Mesenteric fat pad (tissue), 1 donor: ENCODE data around the gene IGF2BP1. TPM values are rescaled to one million over a fixed set of nuclear protein-coding genes. Genes with fewer than 3 reads are reported as not detected.
"Not testable (repeated sequence)": the region's sequence is repeated elsewhere in the genome, so short reads cannot be mapped to it uniquely, and the experiment has no call there.

ENCODE experiments used
- DNase-seq: peaks from one replicate; pipeline ENCODE4 v3.0.0-alpha.2; 2020; ENCODE audit warnings: low spot score
- total RNA-seq: library from RNA; stranded (reverse); fragmentation: NEBNext Ultra II Directional; extraction: Animal tissue kit (Norgen Biotek cat#: 25700); gene quantifications from one replicate; pipeline ENCODE4 v1.2.1, GENCODE V29; 2021
- donor health status: DM: yes; HTN: yes; CAD: no.

IGF2BP1 gene
- total RNA-seq, 1 donor from 2014 or later = not detected

DNA sequence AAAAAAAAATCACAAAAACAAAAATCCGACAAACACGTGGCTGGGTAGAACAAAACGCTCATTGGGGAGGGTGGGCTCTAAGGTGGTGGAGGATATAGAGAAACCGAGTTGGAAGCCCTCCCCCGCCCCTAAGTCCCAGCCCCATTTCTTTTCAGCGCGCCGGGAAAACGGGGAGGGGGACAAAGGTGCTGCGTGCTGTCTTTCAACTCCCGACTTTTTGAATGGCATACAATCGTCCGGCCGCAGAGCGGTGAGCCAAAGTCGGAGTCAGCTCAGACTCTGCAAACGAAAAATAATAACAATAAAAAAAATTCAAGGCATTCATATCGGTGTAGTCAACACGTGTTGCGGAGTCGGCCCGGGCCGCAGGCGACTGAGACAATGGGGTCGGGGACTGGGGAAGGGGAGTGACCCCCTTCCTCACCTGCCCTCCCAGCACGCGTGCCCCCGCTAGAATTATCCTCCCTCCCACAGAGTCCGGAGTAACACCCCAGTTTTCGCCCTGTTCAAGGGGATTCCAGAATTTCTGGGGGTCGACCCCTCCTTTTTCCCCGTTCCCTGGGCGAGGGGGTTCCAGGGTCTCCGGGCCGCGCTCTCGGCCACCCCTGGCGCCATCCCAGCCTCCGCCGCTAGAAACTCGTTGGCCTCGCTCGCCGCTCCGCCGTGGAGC, 1.7 kb upstream of the IGF2BP1 start:
- DNase-seq = no peak

DNA sequence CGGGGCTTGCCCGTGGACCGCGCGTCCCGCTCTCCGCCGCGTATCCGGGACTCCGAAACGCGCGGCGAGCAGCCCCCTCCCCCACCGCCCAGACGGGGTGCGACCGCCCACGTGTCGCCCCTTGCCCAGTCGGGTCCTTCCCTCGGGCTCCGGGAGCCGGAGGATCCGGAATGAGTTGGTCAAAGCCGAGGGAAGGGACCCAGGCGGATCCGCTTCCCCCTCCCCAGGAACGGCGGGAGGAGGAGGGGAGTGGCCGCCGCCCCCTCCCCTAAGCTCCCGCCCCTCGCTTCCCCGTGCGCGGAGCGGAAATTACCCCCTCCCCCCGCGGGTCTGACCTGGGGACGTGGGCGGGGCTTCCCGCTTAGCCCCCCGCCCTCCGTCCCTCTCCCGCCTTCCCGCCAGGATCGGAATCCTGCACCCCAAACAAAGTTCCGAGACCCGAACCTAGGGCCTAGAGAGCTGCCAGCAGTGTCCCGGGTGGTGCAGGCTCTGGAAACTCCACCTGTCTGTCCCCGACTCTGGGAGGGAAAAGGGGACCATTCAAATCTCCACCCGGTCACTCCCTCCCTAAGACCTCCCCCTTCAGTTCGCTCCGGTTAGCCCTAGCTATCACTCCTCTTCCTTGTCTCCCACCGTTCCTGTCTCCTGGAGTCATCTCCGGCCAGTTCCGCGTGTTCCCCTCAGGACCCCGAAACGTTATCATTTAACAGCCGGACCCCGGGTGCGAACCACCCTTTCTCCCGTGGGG, 1.0 kb upstream of the IGF2BP1 start:
- DNase-seq = no peak

DNA sequence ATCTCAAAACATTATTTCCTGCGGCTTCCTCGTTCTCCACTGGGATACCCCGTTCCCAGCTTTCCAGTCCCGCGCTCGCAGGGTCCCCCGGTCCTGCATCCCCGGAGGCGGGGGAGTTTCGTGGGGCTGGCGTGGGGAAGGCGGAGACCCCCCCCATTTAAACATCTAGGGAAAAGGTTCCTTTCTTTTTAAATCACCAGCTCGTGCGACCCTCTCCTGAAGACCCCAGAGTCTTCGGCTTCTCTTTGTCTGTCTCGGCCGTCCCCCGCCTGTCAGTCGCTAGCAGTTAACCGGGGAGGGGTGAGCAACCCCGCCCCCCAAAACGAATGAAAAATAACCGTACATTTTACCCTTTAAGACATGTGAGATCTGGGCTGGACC, 473 bp upstream of the IGF2BP1 start:
- DNase-seq = no peak

DNA sequence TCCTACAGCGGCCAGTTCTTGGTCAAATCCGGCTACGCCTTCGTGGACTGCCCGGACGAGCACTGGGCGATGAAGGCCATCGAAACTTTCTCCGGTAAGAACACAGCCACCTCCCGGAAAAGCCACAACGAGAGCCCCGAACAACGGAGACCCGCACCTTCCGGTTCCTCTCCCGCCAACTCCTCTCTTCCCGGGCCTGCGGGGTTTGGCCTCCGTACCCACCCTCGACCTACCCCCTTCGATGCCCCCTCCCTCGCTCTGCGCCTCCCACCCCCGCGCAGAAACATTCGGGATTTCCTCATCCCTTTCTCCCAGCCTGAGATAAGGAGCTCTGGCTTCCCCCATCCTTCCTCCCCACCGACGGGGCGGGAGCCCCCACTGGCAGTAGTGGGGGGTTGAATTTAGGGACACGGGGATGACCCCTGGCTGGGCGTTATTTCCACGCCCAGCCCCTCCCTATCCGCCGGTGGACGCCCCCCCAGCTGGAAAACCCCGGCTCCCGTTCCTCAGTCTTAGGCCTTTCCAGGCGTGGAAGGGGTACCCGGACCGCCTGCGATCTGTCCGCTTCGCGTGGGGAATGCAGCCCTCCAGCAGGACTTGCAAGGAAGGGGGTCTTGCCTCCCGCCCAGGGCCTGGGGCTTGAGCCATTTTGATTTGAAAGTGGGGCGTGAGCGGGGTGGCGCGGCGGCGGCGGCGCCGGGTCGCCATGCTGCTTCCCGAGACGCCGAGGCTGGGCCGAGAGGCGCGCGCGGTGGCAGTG, 822 bp downstream of the IGF2BP1 start:
- DNase-seq = no peak

DNA sequence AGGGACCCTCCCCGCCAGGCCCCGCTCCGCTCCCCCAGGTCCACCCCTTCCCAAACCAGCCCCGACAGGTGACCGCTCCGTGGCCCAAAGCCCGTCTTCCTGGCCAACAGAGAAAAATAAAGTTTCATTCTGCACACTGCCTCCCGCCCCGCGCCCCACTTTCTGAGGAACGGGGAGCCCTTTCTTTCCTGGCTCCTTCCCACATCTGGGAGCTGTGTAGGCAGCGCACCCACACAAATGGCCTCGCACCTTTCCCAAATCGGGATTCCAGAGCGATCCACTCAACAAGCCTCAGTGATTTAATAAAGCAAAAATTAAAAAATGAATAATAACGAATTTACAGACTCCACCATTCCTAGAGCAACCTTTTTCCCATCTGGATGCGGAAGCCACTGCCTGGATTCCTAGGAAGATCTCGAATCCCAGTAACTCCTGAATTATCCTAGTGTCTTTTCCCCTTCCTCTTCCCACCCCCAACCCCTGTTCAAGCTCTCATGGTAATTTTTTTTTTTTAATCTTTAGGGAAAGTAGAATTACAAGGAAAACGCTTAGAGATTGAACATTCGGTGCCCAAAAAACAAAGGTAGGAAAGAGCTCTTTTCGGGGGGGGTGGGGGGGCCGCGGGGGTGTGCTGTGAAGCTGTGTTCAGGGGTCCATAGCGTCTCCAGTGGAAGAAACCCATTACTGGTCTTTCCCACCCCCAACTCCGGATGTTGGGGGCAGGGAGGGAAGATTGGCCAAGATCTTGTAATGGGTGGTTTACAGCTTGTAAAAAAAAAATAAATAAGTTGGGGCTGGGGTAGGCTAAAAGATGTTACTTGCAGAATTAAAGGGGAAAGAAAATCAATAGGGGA, 1.6 kb downstream of the IGF2BP1 start:
- no peak for DNase-seq

DNA sequence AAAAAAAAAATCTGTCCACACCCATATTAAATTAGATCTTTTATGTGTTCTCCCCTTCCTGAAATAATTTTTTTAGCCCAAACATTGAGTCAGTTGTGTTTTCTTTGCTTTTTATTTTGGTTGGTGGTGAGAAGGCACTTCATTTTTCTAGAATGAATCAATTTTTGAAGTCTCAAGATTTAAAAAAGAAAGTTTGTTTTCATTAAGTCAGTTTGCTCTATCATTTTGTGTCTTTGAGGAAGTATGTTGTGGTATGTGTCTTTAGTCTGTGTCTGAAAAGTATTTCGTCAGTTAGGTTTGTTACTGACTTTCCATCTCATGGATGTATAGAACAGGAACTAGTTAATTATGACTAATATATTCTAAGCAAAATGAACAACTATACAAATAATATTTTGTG, 3.8 kb downstream of the IGF2BP1 start:
- DNase-seq = no peak

DNA sequence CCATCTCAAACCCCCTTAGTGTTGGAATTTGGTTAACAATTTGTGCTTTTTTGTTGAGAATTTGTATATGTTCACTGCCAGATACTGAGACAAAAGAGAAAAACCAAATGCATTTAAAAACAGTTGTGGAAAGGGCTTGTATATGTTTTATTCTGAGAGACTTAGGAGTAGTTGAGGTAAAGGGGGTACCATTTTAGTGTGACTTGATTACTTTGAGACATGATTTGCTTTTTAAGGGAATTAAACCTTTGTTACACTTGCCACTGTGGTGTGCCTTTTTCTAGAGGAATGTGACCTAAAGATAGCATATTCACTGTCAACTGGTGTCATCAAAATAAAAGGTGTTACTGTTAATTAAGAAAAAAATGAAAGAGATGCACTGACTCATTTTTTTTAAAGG, 4.5 kb downstream of the IGF2BP1 start:
- no peak for DNase-seq

DNA sequence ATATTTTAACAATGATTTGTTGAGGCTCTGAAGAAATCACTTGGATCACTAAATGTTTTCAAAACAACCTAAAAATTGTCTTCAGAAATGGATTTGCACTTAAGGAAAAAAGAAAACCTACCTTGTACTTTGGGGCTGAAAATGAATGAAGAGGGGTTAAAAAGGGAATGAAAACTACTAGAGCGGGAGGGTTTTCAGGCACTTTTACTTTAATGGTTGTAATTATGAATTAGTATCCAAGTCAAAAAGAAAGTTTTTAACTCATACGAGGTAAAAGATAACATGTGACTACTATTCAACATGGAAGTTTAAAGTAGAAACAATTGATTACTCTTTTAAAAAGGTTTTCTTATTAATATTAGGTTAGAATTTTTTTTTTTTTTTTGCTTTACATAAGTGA, 5.1 kb downstream of the IGF2BP1 start:
- DNase-seq = no peak

DNA sequence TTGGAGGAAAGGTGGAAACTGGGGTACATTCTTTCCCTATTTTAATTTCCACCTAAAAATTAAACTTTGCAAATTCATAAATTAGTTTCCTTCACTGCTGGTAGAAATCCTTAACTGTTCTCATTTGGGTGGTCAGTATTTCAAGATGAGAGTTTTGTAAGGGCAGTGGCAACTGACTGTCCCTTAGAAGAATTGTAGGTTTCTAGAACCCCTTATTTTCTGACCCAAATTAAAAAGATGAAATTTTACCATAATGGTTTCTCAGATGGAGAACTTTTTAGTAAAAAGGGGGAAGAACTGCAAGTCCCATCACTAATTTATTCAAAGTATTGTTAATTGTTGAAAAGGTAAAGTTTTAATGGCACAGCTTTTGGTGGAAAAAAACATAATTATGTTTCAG, 5.6 kb downstream of the IGF2BP1 start:
- DNase-seq = no peak

DNA sequence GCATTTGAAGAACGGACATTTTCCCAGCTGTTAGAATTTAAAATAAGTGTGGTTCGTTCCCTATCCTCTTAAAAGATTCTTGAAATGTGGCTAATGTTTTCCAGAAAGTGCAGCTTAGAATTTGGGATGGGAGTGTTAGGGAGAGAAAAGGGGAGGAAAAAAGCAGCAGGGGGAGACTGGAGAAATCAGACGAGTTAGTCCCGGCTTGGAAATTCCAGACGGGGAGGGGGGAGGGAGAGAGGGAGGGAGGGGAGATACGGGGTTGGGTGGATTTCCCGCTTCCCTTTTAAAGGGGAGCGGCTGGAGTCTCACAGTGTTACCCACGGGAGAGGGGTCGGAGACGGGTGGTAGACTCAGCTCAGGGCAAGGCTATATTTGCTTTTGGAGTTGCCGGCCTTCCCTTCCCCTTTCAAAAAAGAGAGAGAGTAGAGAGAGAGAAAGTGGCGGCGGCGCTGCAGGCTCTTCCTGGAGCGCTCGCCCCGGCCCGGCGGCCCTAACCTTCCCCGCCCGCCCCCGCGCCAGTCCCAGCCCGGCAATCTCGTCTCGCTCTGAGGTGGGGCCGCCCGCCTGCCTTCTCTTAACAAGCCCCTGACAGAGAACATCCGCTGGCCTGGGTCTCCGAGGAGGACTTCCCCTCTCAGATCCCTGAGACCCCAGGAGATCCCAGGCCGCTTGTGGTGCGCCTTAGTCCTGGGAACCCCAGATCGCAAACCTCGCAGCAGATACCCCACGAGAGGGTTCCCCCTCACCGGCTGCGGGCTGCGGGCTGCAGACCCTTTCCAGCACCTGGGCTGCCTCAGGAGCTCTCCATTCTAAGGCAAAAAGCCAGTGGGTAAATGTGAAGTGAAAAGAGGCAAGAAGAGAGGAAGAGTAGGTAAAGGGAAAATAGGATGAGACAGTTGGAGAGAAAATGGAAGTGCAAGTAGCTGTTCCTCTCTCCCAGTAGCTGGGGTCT, 6.6 kb downstream of the IGF2BP1 start:
- no peak for DNase-seq

DNA sequence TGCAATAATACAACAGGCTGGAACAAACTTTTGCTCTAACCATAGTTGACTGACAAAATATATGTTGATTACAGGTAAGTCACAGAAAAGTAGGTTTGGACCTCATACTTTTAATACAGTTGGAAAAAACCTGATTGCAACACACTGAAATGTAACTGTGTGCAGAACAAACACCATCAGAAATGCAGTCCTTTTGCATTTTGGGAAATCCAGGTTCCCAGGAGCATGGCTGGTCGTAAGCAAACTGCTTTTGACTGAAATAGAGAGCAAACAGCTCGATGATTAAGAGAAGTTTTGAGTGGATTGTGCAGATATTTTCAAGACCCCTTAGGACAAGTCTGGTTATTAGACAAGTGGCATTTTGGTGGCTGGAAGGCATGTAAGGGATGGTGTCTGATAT, 8.0 kb downstream of the IGF2BP1 start:
- no peak for DNase-seq

DNA sequence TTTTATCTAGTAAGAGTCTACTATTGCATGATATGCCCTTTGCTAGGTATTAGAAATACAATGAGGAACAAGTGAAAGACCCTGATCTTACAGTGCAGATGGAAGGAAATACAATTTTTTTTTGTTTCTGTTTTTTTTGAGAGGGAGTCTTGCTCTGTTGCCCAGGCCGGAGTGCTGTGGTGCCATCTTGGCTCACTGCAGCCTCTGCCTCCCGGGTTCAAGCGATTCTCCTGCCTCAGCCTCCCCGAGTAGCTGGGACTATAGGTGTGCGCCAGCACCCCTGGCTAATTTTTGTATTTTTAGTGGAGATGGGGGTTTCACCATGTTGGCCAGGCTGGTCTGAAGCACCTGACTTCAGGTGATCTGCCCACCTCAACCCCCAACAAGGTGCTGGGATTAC, 11.7 kb downstream of the IGF2BP1 start:
- DNase-seq = not testable (repeated sequence)

DNA sequence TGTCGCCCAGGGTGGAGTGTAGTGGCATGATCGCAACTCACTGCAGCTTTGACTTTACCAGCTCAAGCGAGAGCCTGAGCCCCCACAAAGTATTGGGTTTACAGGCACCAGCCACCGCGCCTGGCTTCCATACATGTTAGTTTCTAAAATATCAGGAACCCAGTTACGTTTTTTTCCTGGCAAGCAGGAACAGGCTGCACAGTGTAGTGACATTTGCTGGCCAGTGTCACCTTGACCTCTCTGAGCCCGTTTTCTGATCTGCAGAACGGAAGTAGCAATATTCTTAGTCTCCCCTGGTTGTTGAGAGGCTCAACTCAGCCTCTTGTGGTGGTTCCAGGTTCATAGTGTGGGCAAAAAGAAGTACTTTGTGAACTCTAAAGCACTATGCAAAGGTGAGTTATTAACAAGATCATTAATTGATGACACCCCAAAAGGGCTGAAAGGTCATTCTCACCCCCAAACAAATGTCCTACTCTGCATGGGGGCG, 15.6 kb downstream of the IGF2BP1 start:
- DNase-seq = no peak

DNA sequence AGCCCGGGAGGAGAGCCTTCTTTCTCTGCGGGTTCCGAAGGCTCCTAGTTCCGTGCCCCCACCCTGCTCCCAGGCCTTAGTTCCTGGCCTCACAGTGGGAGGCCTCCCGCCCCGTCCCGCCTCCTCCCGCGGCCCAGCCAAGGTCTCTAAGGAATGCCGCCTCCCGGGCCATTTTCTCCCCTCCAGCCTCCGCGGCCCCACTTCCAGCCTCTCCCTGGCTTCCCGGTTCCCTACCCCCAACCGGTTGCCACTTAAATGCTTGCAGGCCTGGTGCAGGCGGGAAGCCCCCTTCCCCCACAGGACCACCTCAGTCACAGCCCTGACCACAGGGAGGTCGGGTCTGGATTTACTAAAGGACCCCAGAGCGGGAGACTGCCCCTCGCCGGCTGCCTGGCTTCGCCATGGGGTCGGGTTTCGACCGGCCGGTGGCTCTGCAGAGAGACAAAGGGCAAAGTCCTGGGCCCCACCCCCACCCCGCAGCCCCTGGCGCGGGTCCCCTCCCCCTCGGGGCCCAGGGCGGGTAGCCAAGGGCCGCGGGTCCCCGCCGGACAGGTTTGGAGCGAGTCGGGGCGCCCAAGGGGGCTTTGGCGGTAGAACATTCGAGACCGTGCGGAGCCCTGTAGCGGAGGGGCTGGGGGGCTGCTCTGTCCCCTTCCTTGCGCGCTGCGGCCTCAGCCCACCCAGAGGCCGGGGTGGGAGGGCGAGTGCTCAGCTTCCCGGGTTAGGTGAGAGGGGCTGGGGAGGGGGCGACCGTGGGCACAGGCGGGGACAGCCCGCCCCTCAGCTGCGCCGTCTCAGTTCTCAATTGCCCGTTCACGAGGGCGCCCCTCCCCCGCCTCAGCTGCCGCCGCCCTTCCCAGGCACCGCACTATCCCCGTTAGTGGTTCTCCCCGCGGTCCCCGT, 16.4 kb downstream of the IGF2BP1 start:
- DNase-seq = no peak

DNA sequence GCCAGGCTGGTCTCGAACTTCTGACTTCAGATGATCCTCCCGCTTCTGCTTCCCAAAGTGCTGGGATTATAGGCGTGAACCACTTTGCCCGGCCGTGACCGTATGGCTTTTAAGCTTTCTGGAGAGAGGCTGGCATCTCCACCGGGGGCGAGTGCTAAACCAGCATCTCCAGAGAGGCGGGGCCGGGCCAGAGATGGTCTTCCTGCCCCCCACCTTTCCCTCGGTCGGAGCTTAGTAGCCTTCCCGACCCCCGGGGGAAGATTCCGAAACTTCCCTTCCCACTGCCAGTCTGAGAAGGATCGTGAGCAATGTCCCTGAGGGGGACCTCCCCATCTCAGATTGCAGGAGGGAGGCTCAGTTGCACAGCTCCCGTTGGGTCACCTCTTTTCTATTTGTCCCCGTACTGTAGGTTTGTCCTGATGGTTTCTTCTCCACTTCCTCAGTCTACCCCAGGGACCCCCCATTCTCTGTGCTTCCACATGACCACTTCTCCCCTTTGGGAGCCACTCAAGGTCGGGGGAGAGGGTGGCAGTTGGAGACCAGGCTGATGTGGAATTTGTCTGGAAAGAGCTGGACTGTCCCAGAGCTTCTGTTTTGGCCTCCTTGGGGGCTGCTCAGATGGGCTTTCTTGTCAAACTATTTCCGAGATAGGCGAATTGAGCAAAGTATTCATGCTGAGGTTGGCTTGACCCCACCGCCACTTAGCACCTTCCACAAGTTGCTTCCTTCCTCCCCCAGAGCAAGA, 18.2 kb downstream of the IGF2BP1 start:
- DNase-seq = no peak

DNA sequence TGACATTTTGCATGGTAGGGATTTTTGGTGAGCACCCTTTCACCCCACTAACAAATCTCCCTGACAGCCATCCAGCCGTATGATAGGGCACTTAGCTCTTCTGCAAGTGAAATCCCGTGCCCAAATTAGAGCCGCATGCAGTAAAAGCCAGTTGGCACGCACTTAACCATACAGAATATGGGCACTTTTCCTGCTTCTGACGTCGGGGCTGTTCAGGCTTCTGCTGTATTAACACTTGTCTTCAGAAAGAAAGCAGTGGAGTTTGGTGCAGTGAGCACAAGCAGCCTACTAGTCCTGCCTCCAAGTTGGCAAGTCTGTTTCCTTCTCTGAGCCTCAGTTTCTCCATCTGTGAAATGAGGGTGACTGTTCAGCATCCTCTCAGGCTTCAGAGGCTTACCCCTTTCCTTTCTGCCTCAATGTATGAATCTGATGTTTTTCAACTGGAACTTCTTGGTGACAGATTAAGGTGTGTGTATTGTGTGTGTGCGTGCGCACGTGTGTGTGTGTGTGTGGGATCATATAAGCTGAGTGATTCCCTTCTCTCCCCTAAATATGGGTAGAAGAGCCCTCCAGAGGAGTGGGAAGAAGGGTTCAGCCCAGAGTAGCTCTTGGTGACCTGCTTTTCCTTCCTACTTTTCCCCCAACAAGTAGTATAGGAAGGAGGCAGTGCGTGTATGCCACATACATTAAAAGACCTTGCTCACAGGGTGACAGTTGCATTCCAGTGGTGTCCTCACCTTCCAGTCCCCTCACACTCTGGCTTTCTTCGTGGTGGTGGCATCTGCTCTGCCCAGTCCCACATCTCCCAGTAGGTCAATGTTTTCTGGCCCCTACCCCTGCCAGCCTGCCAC, 19.0 kb downstream of the IGF2BP1 start:
- no peak for DNase-seq

DNA sequence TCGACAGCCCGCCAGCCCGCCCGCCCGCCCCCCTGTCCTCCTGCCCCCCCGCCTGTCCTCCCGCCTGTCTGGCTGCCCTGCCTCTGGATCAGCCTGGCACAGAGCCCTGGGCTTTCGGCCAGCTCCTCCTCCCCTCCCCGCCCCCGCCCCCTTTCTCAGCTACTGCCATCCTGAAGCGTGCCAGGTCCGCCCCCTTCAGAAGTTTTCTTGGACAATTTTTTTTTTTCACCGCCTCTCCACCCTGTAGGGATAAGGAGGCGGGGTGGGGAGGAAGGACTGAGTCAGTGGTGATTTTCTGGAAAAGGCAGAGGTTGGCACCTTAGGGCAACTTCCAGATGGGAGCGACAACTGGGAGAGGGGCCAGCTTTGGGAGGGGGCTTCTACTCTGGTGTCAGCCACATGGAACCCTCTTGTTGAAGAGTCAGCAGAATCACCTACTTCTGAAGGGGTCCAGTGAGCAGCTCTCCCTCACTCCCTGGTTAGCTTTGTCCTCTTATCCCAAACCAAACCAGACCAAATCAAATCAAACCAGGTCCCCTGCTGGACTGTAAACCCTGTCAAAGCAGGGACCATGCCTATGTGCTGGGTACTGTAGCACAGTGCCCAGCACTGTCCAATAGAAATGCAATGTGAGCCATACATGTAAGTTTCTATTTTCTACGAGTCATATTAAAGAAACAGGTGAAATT, 19.7 kb downstream of the IGF2BP1 start:
- DNase-seq = no peak
